Measurements from ENCODE around the gene NDOR1.

DNA sequence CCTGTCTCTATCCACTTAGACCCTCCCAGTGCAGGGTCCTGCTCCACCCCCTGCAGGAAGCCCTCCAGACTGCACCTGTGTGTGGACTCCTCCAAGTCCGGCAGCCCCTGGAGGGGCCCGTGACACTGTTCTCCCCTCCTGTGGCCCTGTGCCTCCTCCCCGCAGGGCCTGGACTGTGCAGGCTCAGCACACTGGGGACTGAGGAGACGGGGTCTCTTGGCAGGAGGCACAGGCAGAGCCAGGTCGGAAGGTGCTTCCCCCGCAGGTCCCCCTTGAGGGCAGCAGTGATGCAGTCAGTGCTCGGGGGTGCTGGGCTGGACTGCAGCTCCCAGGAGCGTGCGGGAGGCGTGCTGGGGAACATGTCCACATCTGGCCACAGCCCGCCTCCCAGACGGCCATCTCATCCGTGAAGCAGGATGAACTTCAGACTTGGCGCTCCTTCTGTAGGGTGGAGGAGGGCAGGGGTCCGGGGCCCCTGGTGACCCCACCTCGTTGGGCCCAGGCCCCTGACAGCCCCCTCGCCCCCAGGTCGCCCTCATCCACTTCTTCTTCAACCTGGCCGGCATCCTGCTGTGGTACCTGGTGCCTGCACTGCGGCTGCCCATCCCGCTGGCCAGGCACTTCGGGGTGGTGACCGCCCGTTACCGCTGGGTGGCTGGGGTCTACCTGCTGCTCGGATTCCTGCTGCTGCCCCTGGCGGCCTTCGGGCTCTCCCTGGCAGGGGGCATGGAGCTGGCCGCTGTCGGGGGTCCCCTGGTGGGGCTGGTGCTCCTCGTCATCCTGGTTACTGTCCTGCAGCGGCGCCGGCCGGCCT, 30.1 kb downstream of the NDOR1 start:
- TF ChIP-seq, protein P1, sequence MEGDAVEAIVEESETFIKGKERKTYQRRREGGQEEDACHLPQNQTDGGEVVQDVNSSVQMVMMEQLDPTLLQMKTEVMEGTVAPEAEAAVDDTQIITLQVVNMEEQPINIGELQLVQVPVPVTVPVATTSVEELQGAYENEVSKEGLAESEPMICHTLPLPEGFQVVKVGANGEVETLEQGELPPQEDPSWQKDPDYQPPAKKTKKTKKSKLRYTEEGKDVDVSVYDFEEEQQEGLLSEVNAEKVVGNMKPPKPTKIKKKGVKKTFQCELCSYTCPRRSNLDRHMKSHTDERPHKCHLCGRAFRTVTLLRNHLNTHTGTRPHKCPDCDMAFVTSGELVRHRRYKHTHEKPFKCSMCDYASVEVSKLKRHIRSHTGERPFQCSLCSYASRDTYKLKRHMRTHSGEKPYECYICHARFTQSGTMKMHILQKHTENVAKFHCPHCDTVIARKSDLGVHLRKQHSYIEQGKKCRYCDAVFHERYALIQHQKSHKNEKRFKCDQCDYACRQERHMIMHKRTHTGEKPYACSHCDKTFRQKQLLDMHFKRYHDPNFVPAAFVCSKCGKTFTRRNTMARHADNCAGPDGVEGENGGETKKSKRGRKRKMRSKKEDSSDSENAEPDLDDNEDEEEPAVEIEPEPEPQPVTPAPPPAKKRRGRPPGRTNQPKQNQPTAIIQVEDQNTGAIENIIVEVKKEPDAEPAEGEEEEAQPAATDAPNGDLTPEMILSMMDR (IDR thresholded peaks at IDR 0.05): no peak
- TF ChIP-seq EP300 (IDR thresholded peaks at IDR 0.05) (no peak), POLR2A (IDR thresholded peaks at IDR 0.05) (no peak)
